ENCODE measurements around the gene CEP192.

CEP192 gene

GRCh38 chr18:13003466-13003896 lies 12.3 kb downstream of the CEP192 start:
- no peak for DNase-seq
- ATAC-seq, result peak; percentile 71
- Mint-ChIP-seq H3K36me3 (ENCODE audit: low read depth) (peaks cover 24% of the 10 kb centered on the region), H3K9me3 (no peaks in the 10 kb centered on the region), H3K4me3 (no peak overlapping the region), H3K4me1 (peaks cover 17% of the 10 kb centered on the region), H3K27ac (no peak overlapping the region), H3K27me3 (no peaks in the 10 kb centered on the region)

- Mint-ChIP-seq H3K27ac (no peak overlapping the region), H3K27me3 (no peaks in the 10 kb centered on the region), H3K4me1 (peaks cover 12% of the 10 kb centered on the region), H3K36me3 (ENCODE audit: low read depth) (peaks cover 33% of the 10 kb centered on the region), H3K9me3 (no peaks in the 10 kb centered on the region), H3K4me3 (no peak overlapping the region)
- ATAC-seq, result no peak
- DNase-seq, result no peak
These were observed 13.2 kb downstream of the CEP192 start for GRCh38 chr18:13004396-13004795.

GRCh38 chr18:13005289-13005688 lies 14.1 kb downstream of the CEP192 start:
- Mint-ChIP-seq H3K27ac (no peak overlapping the region), H3K27me3 (no peaks in the 10 kb centered on the region), H3K36me3 (ENCODE audit: low read depth) (peaks cover 33% of the 10 kb centered on the region), H3K9me3 (no peaks in the 10 kb centered on the region), H3K4me1 (peaks cover 9% of the 10 kb centered on the region), H3K4me3 (no peak overlapping the region)
- ATAC-seq (no peak), DNase-seq (no peak)

GRCh38 chr18:13006531-13007247 lies 15.5 kb downstream of the CEP192 start:
- DNase-seq (no peak), ATAC-seq (no peak)
- no peaks in the 10 kb centered on the region for H3K27me3 Mint-ChIP-seq
- H3K9me3 Mint-ChIP-seq, result no peaks in the 10 kb centered on the region
- peaks cover 34% of the 10 kb centered on the region for H3K36me3 Mint-ChIP-seq (ENCODE audit: low read depth)
- H3K4me1 Mint-ChIP-seq, result peaks cover 9% of the 10 kb centered on the region
- H3K4me3 Mint-ChIP-seq, result no peak overlapping the region
- H3K27ac Mint-ChIP-seq, result no peak overlapping the region

- no peak overlapping the region for H3K4me3 Mint-ChIP-seq
- no peaks in the 10 kb centered on the region for H3K9me3 Mint-ChIP-seq
- H3K27ac Mint-ChIP-seq, result no peak overlapping the region
- ATAC-seq (no peak), DNase-seq (no peak)
- H3K27me3 Mint-ChIP-seq, result no peaks in the 10 kb centered on the region
- H3K36me3 Mint-ChIP-seq (ENCODE audit: low read depth), result peaks cover 37% of the 10 kb centered on the region
- H3K4me1 Mint-ChIP-seq, result peaks cover 9% of the 10 kb centered on the region
These were observed 16.0 kb downstream of the CEP192 start for GRCh38 chr18:13007248-13007560.

GRCh38 chr18:13011719-13012118 lies 20.6 kb downstream of the CEP192 start:
- Mint-ChIP-seq H3K27ac (no peak overlapping the region), H3K4me1 (peaks cover 6% of the 10 kb centered on the region), H3K27me3 (no peaks in the 10 kb centered on the region), H3K36me3 (ENCODE audit: low read depth) (peaks cover 64% of the 10 kb centered on the region), H3K9me3 (no peaks in the 10 kb centered on the region), H3K4me3 (no peak overlapping the region)
- no peak for ATAC-seq
- DNase-seq, result no peak

- DNase-seq, result no peak
- Mint-ChIP-seq H3K9me3 (no peaks in the 10 kb centered on the region), H3K27me3 (no peaks in the 10 kb centered on the region), H3K4me1 (no peaks in the 10 kb centered on the region), H3K4me3 (no peak overlapping the region), H3K27ac (no peak overlapping the region), H3K36me3 (ENCODE audit: low read depth) (peaks cover 63% of the 10 kb centered on the region)
- ATAC-seq, result no peak
These were observed 23.1 kb downstream of the CEP192 start for GRCh38 chr18:13014232-13014631.

- Mint-ChIP-seq H3K4me3 (no peak overlapping the region), H3K27me3 (no peaks in the 10 kb centered on the region), H3K27ac (no peak overlapping the region), H3K36me3 (ENCODE audit: low read depth) (peaks cover 60% of the 10 kb centered on the region), H3K9me3 (no peaks in the 10 kb centered on the region), H3K4me1 (no peaks in the 10 kb centered on the region)
- ATAC-seq (no peak), DNase-seq (no peak)
These were observed 23.7 kb downstream of the CEP192 start for GRCh38 chr18:13014818-13015217.

GRCh38 chr18:13017247-13017875 lies 26.2 kb downstream of the CEP192 start:
- DNase-seq (no peak), ATAC-seq (no peak)
- Mint-ChIP-seq H3K9me3 (no peaks in the 10 kb centered on the region), H3K4me1 (no peaks in the 10 kb centered on the region), H3K4me3 (no peak overlapping the region), H3K27me3 (no peaks in the 10 kb centered on the region), H3K27ac (no peak overlapping the region), H3K36me3 (ENCODE audit: low read depth) (peaks cover 74% of the 10 kb centered on the region)

- ATAC-seq (no peak), DNase-seq (no peak)
- Mint-ChIP-seq H3K4me3 (no peak overlapping the region), H3K27me3 (no peaks in the 10 kb centered on the region), H3K4me1 (no peaks in the 10 kb centered on the region), H3K9me3 (no peaks in the 10 kb centered on the region), H3K27ac (no peak overlapping the region), H3K36me3 (ENCODE audit: low read depth) (peaks cover 75% of the 10 kb centered on the region)
These were observed 27.2 kb downstream of the CEP192 start for GRCh38 chr18:13018374-13018773.

GRCh38 chr18:13019301-13019700 lies 28.1 kb downstream of the CEP192 start:
- ATAC-seq (no peak), DNase-seq (no peak)
- Mint-ChIP-seq H3K36me3 (ENCODE audit: low read depth) (peaks cover 75% of the 10 kb centered on the region), H3K4me1 (no peaks in the 10 kb centered on the region), H3K27me3 (no peaks in the 10 kb centered on the region), H3K9me3 (no peaks in the 10 kb centered on the region), H3K27ac (no peak overlapping the region), H3K4me3 (no peak overlapping the region)

GRCh38 chr18:13022644-13023043 lies 31.5 kb downstream of the CEP192 start:
- Mint-ChIP-seq H3K36me3 (ENCODE audit: low read depth) (peaks cover 67% of the 10 kb centered on the region), H3K27ac (no peak overlapping the region), H3K4me1 (no peaks in the 10 kb centered on the region), H3K27me3 (no peaks in the 10 kb centered on the region), H3K9me3 (no peaks in the 10 kb centered on the region), H3K4me3 (no peak overlapping the region)
- DNase-seq, result no peak
- no peak for ATAC-seq

- ATAC-seq (no peak), DNase-seq (no peak)
- Mint-ChIP-seq H3K9me3 (no peaks in the 10 kb centered on the region), H3K36me3 (ENCODE audit: low read depth) (peaks cover 61% of the 10 kb centered on the region), H3K27me3 (no peaks in the 10 kb centered on the region), H3K4me3 (no peak overlapping the region), H3K27ac (no peak overlapping the region), H3K4me1 (no peaks in the 10 kb centered on the region)
These were observed 34.1 kb downstream of the CEP192 start for GRCh38 chr18:13025233-13025632.

- no peak overlapping the region for H3K4me3 Mint-ChIP-seq
- H3K9me3 Mint-ChIP-seq, result no peaks in the 10 kb centered on the region
- ATAC-seq (no peak), DNase-seq (no peak)
- H3K27ac Mint-ChIP-seq, result no peak overlapping the region
- peaks cover 58% of the 10 kb centered on the region for H3K36me3 Mint-ChIP-seq (ENCODE audit: low read depth)
- peaks cover 3% of the 10 kb centered on the region for H3K4me1 Mint-ChIP-seq
- no peaks in the 10 kb centered on the region for H3K27me3 Mint-ChIP-seq
These were observed 35.6 kb downstream of the CEP192 start for GRCh38 chr18:13026583-13027270.

GRCh38 chr18:13028869-13029268 lies 37.7 kb downstream of the CEP192 start:
- Mint-ChIP-seq H3K36me3 (ENCODE audit: low read depth) (peaks cover 54% of the 10 kb centered on the region), H3K4me3 (no peak overlapping the region), H3K27me3 (no peaks in the 10 kb centered on the region), H3K9me3 (no peaks in the 10 kb centered on the region), H3K4me1 (peaks cover 9% of the 10 kb centered on the region), H3K27ac (no peak overlapping the region)
- ATAC-seq (no peak), DNase-seq (no peak)

Data from activated naive CD8-positive, alpha-beta T cell treated with anti-CD3 and anti-CD28 coated beads, Interleukin-2, amount 50 U/mL, for 24 hours (primary cell).